Adrenal gland (tissue), 5 donors: ENCODE results near the gene UBASH3B.

Experiments used
- CTCF ChIP-seq, 6 experiments: fragments of 450-650 bp in 4 of 6; fragments of 200-600 bp in 2 of 6; sonication (generic) in 1 of 6; IDR thresholded peaks; 1 replicate in 5 of 6; 2 replicates in 1 of 6; pipeline versions ENCODE4 v1.5.1 to v1.8.0; 2016 to 2021; ENCODE audit warnings: antibody characterized with exemption in 6 of 6, mild to moderate bottlenecking in 2 of 6, moderate library complexity in 1 of 6
- POLR2A ChIP-seq, 2 donors: fragments of 450-650 bp; IDR thresholded peaks; one replicate each; pipeline ENCODE4 v1.6.1; 2017; ENCODE audit warnings: antibody characterized with exemption in 2 of 2, mild to moderate bottlenecking in 2 of 2, moderate library complexity in 1 of 2
- donor health status: DM: no; HTN: no; CAD: no.

GRCh38 chr11:122650619-122651018 is 4.9 kb upstream of the UBASH3B start:
- TF ChIP-seq CTCF (IDR thresholded peaks at IDR 0.05) (no peak), POLR2A (IDR thresholded peaks at IDR 0.05) (no peak)
